Psoas muscle (tissue), 8 donors: Measurements from ENCODE around the gene TMA7. TPM values are rescaled to one million over a fixed set of nuclear protein-coding genes. Genes with fewer than 3 reads are reported as not detected.

Experiments used
- ATAC-seq, 4 donors: fragments of 200-7000 bp; cut with Tn5 transposase; one replicate each; pipeline ENCODE4 v1.9.1; 2020; ENCODE audit warnings: moderate library complexity in 3 of 4, mild to moderate bottlenecking in 2 of 4
- DNase-seq, 2 donors: peaks; one replicate each; pipeline ENCODE4 v3.0.0-alpha.2; 2020
- H3K27ac ChIP-seq: fragments of 200-600 bp; one replicate; pipeline ENCODE4 v1.8.0; 2022
- H3K27me3 ChIP-seq, 3 donors: fragments of 200-600 bp in 1 of 3; one replicate each; pipeline versions ENCODE4 v1.6.1 to v1.8.0; 2013 to 2022; ENCODE audit warnings: low read length in 2 of 3, mild to moderate bottlenecking in 2 of 3, moderate library complexity in 1 of 3; ENCODE audit not compliant: insufficient read depth in 3 of 3
- H3K36me3 ChIP-seq, 2 donors: fragments of 200-600 bp in 1 of 2; one replicate each; pipeline versions ENCODE4 v1.6.1 to v1.8.0; 2013 to 2022; ENCODE audit warnings: low read depth in 1 of 2, mild to moderate bottlenecking in 1 of 2, moderate library complexity in 1 of 2; ENCODE audit not compliant: insufficient read depth in 1 of 2
- H3K4me1 ChIP-seq: fragments of 200-600 bp; one replicate; pipeline ENCODE4 v1.8.0; 2022
- H3K4me3 ChIP-seq: fragments of 200-600 bp; one replicate; pipeline ENCODE4 v1.8.0; 2022; ENCODE audit warnings: mild to moderate bottlenecking
- H3K9me3 ChIP-seq: fragments of 200-600 bp; one replicate; pipeline ENCODE4 v1.8.0; 2022
- CTCF ChIP-seq: fragments of 200-600 bp; IDR thresholded peaks from one replicate; pipeline ENCODE4 v1.8.0; 2022; ENCODE audit warnings: antibody characterized with exemption
- WGBS, 3 donors: extraction: QIAGEN DNeasy Blood & Tissue Kit; methylation state at CpG; one replicate each; pipeline versions ENCODE4 v1.1.6 to v1.1.7; 2013; 5-methylcytosine and 5-hydroxymethylcytosine counted together
- intact Hi-C, 2 donors: fragments of 100-400 bp; cut with DNase I; formaldehyde crosslinking; loops; one replicate each; pipeline versions ENCODE4 v1.11.0 to v1.14.2; 2022
- polyA plus RNA-seq, 3 donors: library from polyadenylated mRNA; stranded (reverse); fragments of 200-250 nt; gene quantifications; one replicate each; pipeline ENCODE4 v1.2.3, GENCODE V29; 2013
- total RNA-seq, 4 donors: library from RNA; stranded (reverse); fragmentation: NEBNext Ultra II Directional in 2 of 4; extraction: Animal tissue kit (Norgen Biotek cat#: 25700) in 2 of 4; gene quantifications; one replicate each; pipeline versions ENCODE4 v1.2.1 to v1.2.4, GENCODE V29; 2021 to 2023
- donor health status: healthy with polysubstance abuse.
- donor health status: DM: no; HTN: no; CAD: no; lungs with moderate emphysema.
- donor health status: Bipolar disorder and iron deficiency.
- donor health status: healthy.
- donor health status: DM: yes; HTN: yes; CAD: no.
- donor health status: DM: no; HTN: no; CAD: no.
- donor health status: DM: no; HTN: no; CAD: no.
- donor health status: DM: yes; HTN: yes; CAD: no.

TMA7 gene
- total and polyA plus RNA-seq, 7 donors: 156 to 342 (median 218) TPM

GRCh38 chr3:48445277-48445882 is 5.3 kb downstream of the TMA7 start:
- Histone ChIP-seq H3K9me3 (no peaks in the 10 kb centered on the region), H3K36me3 (peaks cover 0 to 39% of the 10 kb centered on the region in 2 donors), H3K27ac (peak overlapping the region; percentile 97), H3K4me3 (peak overlapping the region; percentile 94), H3K4me1 (peaks cover 32% of the 10 kb centered on the region), H3K27me3 (no peaks in the 10 kb centered on the region)
- no peak for ATAC-seq
- no peak for TF ChIP-seq CTCF
- WGBS, 3 donors: 64 to 86% (median 65%) methylated on average over 6 of the region's 6 CpGs
- intact Hi-C loops: no loop called here
- no peak for DNase-seq

GRCh38 chr3:48446043-48446424 is 6.0 kb downstream of the TMA7 start:
- H3K36me3 ChIP-seq: peaks cover 0 to 45% of the 10 kb centered on the region in 2 donors
- intact Hi-C loops: no loop called here

GRCh38 chr3:48446425-48447193 is 6.6 kb downstream of the TMA7 start, which contains the start of gene ATRIP:
Gene ATRIP, plus strand, starts transcription at chr3:48446737. Its CDS starts 109 bp downstream, at chr3:48446846.
- 0 to 1% (median 1%) methylated on average over 82 to 91 of the region's 91 CpGs for WGBS, 3 donors
- H3K27me3 ChIP-seq: no peaks in the 10 kb centered on the region
- intact Hi-C loops: no loop called here

More at GRCh38 chr3:48446043-48446424, 6.0 kb downstream of the TMA7 start:
- no peak for DNase-seq
- no peaks in the 10 kb centered on the region for H3K27me3 ChIP-seq
- no peak for TF ChIP-seq CTCF
- H3K9me3 ChIP-seq: no peaks in the 10 kb centered on the region
- WGBS, 3 donors: 12 to 13% (median 12%) methylated on average over 6 of the region's 6 CpGs
- peak overlapping the region; percentile 97 for H3K27ac ChIP-seq
- H3K4me3 ChIP-seq: peak overlapping the region; percentile 94
- ATAC-seq: no peak
- peaks cover 28% of the 10 kb centered on the region for H3K4me1 ChIP-seq

GRCh38 chr3:48451270-48451669 is 11.2 kb downstream of the TMA7 start:
- no peaks in the 10 kb centered on the region for H3K9me3 ChIP-seq
- no peaks in the 10 kb centered on the region for H3K27me3 ChIP-seq
- intact Hi-C loops: no loop called here
- H3K27ac ChIP-seq: no peak overlapping the region
- no peak for ATAC-seq
- no peak for TF ChIP-seq CTCF
- DNase-seq: no peak
- WGBS, 3 donors: 52 to 76% (median 63%) methylated on average over 1 of the region's 1 CpG
- peaks cover 9% of the 10 kb centered on the region for H3K4me1 ChIP-seq
- H3K4me3 ChIP-seq: no peak overlapping the region
- peaks cover 2 to 61% of the 10 kb centered on the region in 2 donors for H3K36me3 ChIP-seq

More at GRCh38 chr3:48446425-48447193, 6.6 kb downstream of the TMA7 start, which contains the start of gene ATRIP:
- Histone ChIP-seq H3K27ac (peak within 1 kb of the TSS; percentile 97), H3K4me1 (peaks cover 22% of the 10 kb centered on the region), H3K9me3 (no peaks in the 10 kb centered on the region), H3K36me3 (peaks cover 0 to 46% of the 10 kb centered on the region in 2 donors), H3K4me3 (peak within 1 kb of the TSS; percentile 94)
- DNase-seq (peak; percentile 93 to 95), ATAC-seq (peak; percentile 98 to 100 (median 100))
- TF ChIP-seq CTCF: no peak
